Epithelial cell of esophagus (primary cell): ENCODE measurements around the gene EHMT2.
"Not testable (repeated sequence)": the region's sequence is repeated elsewhere in the genome, so short reads cannot be mapped to it uniquely, and the experiment has no call there.

Source experiments
- DNase-seq: peaks from one replicate; pipeline ENCODE4 v3.0.0; 2010; ENCODE audit warnings: low read depth
- H3K4me3 ChIP-seq: 2 replicates; pipeline ENCODE4 v1.5.1; 2011; ENCODE audit warnings: mild to moderate bottlenecking, low read length, control low read depth
- CTCF ChIP-seq: IDR thresholded peaks from 2 replicates; pipeline ENCODE4 v1.5.1; 2011; ENCODE audit warnings: low read depth, mild to moderate bottlenecking, low read length, control low read depth, inconsistent platforms; ENCODE audit not compliant: insufficient read depth; ENCODE audit errors: missing control alignments

The EHMT2 gene

GRCh38 chr6:31871046-31871659, 26.3 kb downstream of the EHMT2 start:
- TF ChIP-seq CTCF, result no peak
- no peak overlapping the region for H3K4me3 ChIP-seq
- no peak for DNase-seq

GRCh38 chr6:31870385-31870921, 27.0 kb downstream of the EHMT2 start:
- TF ChIP-seq CTCF, result peak; percentile 6
- no peak overlapping the region for H3K4me3 ChIP-seq
- DNase-seq, result no peak

- no peak overlapping the region for H3K4me3 ChIP-seq
- no peak for DNase-seq
- TF ChIP-seq CTCF, result no peak
Observed at GRCh38 chr6:31869343-31869742, 28.2 kb downstream of the EHMT2 start.

GRCh38 chr6:31868658-31868971, 28.9 kb downstream of the EHMT2 start:
- H3K4me3 ChIP-seq, DNase-seq: not testable (repeated sequence)

GRCh38 chr6:31865205-31866118, 32.0 kb downstream of the EHMT2 start:
- no peak for TF ChIP-seq CTCF
- DNase-seq, result no peak
- H3K4me3 ChIP-seq, result no peak overlapping the region

GRCh38 chr6:31864818-31865204, 32.7 kb downstream of the EHMT2 start:
- H3K4me3 ChIP-seq, result no peak overlapping the region

GRCh38 chr6:31864123-31864562, 33.4 kb downstream of the EHMT2 start:
- DNase-seq, result not testable (repeated sequence)

More at GRCh38 chr6:31864818-31865204, 32.7 kb downstream of the EHMT2 start:
- DNase-seq, result no peak
- TF ChIP-seq CTCF, result no peak

More at GRCh38 chr6:31864123-31864562, 33.4 kb downstream of the EHMT2 start:
- peak overlapping the region; percentile 67 for H3K4me3 ChIP-seq
